Measurements from ENCODE around the gene SLC26A9. TPM values are rescaled to one million over a fixed set of nuclear protein-coding genes. Genes with fewer than 3 reads are reported as not detected.
A peak's percentile ranks its signal among the peaks of the same experiment; 100 is the strongest.
"Not testable (repeated sequence)": the region's sequence is repeated elsewhere in the genome, so short reads cannot be mapped to it uniquely, and the experiment has no call there.

The SLC26A9 gene
- total RNA-seq, 1 donor from 2014 or later, result 25.4 TPM

DNA sequence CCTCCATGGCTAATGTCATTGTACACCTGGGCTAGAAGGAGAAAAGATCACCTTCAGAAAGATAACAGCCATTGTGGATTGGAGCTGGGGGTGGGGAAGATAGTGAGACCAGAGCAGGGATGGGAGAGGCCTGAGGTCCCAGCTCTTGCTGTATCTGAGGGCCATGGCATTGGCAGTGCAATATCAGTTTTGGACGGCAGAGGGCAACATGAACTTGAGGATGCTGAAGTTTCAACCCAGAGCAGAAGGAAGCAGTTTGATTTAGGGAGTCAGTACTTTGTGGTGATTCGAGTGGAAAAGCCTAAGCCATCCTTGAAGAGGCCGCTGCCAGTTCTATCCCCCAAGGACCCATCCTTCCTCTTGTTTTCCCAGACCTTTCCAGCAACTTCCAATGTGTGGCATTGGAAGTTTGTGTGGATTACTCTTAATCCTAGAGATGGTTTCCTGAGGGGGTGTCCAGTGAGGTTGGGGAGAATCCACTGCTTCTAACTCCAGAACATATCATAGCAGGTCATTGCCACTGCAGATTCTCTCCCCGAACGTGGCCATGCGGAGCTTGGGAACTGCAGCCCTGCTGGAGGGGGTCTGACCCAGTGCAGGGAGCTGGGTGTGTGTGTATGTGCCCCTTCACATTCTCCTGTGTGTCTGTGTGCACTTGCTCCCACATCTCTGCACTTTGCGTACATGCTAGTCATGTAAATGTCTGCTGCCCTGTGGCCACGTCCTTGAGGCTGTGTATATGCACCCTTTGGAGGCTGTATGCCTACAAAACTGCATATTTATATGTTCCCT lies 24.1 kb downstream of the SLC26A9 start:
- DNase-seq (ENCODE audit: missing footprints), result peak; percentile 87
- intact Hi-C loops (cut with DNase I), result loop anchor here (1.0 to 5.0 kb wide), 3 partner anchors 58 to 262 kb away; no protein-coding TSS in a partner anchor
- ATAC-seq, result peak; percentile 53

DNA sequence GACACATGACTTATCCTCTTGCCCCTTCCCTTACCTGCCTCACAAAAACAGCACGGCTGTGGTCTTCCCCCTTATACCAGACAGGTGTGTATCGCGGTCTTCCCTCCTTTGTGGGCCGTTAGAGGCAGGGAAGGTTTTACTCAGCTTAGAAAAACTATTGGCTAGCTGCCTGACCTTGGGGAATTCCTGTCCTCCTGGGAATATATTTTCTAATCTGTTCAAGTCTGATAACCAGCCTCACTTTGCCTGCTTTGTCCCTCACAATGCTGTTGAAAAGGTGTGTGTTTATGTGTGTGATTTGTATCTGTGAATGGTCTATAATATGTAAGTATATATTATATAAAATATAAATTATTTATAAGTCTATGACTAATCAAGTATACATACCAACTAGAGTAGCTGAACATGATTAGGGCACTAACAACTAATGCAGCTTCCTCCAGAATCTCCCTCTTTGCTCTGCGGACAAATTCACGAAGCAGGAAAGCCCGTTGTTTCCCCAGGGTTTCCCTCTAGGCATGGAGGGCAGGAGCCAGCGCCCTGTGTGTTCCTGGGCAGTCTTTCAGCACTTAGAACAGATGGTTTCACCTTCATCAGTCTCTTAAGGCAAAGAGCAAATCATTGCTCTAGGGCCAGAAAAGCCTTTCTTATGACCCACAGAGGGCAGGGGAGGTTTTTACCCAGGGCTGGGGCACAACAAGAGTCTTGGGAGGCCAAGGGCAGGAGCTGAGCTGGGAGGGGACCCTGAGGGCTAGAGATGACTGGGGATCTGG lies 25.6 kb downstream of the SLC26A9 start:
- intact Hi-C loops (cut with DNase I), result loop anchor here (2.0 to 5.0 kb wide), 2 partner anchors 189 to 260 kb away; no protein-coding TSS in a partner anchor
- DNase-seq (ENCODE audit: missing footprints) (no peak), ATAC-seq (no peak)

DNA sequence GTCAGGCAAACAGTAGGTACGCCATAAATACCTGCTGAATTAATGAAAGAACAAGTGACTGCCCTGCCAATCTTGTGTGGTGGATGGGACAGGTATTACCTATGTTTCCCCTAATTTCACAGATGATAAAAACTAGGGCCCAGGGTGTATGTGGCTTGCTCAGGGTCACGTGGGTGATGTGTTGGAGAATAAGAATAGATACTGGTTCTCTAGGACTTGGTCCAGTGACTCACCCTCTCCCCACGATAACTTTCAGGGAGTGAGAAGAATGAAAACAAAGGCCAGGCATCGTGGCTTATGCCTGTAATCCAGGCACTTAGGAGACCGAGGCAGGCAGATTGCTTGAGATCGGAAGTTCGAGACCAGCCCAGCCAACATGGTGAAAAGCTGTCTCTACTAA lies 26.7 kb downstream of the SLC26A9 start:
- DNase-seq (ENCODE audit: missing footprints) (no peak), ATAC-seq (no peak)
- intact Hi-C loops (cut with DNase I), result loop anchor here (5.0 kb wide), 1 partner anchor 259 kb away; no protein-coding TSS in a partner anchor

DNA sequence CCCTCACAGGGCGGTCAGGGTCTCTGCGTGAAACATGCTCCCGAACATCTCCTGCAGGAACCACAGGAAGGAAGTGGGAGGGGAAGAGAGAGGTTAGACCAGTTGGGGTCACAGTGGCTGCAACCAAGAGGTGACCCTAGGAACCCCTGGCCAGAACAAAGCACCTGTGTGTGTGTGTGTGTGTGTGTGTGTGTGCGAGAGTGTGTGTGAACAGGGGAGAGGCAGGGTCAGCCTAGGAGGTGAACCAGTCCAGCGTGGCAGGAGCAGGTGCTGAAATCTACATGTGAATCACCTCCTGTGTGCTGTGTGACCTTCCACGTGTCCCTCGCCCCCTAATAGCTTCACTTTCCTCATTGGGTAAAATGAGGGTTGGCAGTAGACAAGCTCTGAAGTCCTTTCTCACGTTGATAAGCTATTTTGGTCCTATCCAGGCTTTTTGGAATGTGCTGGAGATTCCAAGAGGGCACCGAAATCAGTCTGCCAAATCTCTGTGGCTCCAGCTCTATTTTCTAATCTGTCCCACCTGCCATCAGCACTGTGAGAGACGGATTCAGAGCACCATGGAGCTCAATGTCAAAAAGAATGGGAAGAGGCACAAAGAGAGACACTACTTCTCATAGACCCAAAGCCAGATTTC lies 27.8 kb downstream of the SLC26A9 start:
- ATAC-seq (peak; percentile 37), DNase-seq (ENCODE audit: missing footprints) (no peak)
- intact Hi-C loops (cut with DNase I), result loop anchor here (2.0 to 5.0 kb wide), 2 partner anchors 103 to 258 kb away; partner anchors contain the start of gene SLC41A1

DNA sequence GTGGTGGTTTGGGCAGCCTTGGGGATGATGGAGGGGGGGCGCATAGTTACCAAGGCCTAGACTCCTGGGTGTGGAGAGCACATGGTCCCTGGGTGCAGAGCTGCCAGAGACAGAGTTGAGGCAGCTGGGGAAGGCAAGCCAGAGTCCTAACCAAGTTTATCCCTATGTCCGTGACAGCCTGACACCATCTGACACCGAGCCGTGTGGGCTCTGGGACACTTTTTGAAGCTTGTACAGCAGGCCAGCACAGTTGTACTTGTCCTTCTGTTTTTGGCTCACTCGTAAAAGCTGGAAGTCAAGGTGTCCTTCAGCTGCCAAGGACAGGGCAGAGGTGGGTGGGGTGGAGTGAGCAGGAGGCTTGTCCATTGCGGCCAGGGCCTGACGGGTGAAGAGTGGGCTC lies 28.5 kb downstream of the SLC26A9 start:
- ATAC-seq (peak; percentile 67), DNase-seq (ENCODE audit: missing footprints) (no peak)
- intact Hi-C loops (cut with DNase I), result loop anchor here (2.0 to 5.0 kb wide), 2 partner anchors 102 to 257 kb away; partner anchors contain the start of gene SLC41A1

DNA sequence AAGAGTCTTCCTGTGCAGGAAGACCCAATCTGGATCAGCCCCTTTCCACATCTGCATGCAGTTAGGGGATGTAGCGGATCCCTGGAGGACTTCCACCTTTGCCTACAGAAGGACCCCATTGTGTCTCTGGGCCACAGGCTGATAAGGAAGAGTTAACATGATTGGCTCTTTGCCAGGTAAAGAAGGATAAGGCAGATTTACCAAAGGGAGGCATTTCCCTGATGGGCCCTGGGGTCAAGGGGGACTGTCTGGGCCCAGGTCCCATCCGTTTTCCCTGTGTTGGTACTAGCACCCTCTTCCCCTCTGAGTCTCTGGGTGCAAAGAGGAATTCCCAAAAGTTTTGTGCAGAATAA lies 29.1 kb downstream of the SLC26A9 start:
- no peak for ATAC-seq
- intact Hi-C loops (cut with DNase I), result loop anchor here (2.0 kb wide), 1 partner anchor 101 kb away; the partner anchor contains the start of gene SLC41A1
- no peak for DNase-seq (ENCODE audit: missing footprints)

DNA sequence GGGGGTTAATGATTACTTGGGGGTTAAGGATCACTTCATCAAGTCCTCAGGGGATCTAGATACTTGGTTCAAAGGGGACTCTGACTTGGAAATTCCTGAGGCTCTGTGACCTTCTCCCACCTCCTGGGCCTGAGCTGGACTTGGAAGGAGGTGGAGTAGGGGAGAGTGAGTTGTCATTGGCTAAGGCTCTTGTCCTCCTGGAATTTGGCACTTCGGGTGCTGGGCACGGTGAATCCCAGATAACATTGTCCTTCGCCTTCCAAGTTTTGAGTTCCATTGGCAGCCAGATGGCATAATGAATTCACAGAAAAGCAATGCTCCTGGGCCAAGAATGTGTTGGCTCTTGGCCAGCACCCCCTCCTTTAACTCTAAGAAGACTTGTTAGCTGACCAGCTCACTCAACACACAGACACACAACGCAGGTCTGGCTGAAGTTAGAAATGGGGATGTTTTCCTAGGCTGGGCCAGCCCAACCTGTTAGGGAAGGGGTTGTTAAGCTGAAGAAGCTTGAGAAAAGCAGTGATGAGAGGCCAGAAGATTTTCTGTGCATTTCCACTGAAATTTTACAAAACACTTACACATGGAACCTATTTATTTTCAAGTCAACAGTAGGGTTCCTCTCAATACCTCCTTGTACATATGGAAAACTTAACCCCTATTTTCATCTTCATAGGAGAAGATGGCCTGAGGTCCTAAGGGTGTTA lies 29.7 kb downstream of the SLC26A9 start:
- DNase-seq (ENCODE audit: missing footprints) (no peak), ATAC-seq (peak; percentile 62)
- intact Hi-C loops (cut with DNase I), result loop anchor here (1.0 to 2.0 kb wide), 2 partner anchors 101 to 164 kb away; partner anchors contain the start of gene SLC41A1

DNA sequence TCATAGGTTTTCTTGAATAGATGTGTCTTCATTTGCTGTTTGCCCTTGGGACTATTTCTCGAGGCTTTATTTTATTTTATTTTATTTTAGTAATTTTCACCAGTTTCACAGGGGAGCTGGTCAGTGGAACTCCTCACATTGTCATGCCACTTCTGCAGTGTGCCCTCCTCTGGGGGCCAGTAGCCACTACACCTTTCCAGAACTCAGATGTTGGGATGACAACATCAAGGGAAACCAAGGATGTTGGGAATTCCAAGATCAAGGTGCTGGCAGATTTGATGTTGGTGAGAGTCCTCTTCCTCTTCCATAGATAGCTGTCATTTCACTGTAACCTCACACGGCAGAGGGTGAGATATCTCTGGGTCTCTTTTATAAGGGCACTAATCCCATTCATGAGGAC lies 35.5 kb downstream of the SLC26A9 start:
- DNase-seq (ENCODE audit: missing footprints), result no peak
- ATAC-seq, result no peak
- intact Hi-C loops (cut with DNase I), result loop anchor here (2.0 kb wide), 1 partner anchor 115 kb away; no protein-coding TSS in a partner anchor

DNA sequence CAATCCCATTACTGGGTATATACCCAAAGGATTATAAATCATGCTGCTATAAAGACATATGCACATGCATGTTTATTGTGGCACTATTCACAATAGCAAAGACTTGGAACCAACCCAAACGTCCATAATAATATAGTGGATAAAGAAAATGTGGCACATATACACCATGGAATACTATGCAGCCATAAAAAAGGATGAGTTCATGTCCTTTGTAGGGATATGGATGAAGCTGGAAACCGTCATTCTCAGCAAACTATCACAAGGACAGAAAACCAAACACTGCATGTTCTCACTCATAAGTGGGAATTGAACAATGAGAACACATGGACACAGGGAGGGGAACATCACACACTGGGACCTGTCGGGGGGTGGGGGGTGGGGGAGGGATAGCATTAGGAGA lies 38.2 kb downstream of the SLC26A9 start:
- DNase-seq (ENCODE audit: missing footprints); intact Hi-C loops (cut with DNase I); ATAC-seq: not testable (repeated sequence)

DNA sequence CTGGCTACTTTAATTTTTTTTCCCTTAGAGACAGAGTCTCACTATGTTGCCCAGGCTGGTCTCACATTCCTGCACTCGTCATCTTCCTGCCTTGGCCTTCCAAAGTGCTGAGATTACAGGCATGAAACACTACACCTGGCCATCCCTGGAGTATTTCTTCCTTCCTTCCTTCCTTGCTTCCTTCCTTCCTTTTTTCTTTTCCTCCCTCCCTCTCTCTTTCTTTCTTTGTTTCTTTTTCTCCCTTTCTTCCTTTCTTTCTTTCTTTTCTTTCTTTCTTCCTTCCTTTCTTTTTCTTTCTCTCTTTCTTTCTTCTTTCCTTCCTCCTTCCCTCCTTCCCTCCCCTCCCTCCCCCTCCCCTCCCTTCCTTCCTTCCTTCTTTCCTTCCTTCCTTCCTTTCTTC lies 46.9 kb downstream of the SLC26A9 start:
- DNase-seq (ENCODE audit: missing footprints), result no peak
- no peak for ATAC-seq
- intact Hi-C loops (cut with DNase I), result no loop called here

DNA sequence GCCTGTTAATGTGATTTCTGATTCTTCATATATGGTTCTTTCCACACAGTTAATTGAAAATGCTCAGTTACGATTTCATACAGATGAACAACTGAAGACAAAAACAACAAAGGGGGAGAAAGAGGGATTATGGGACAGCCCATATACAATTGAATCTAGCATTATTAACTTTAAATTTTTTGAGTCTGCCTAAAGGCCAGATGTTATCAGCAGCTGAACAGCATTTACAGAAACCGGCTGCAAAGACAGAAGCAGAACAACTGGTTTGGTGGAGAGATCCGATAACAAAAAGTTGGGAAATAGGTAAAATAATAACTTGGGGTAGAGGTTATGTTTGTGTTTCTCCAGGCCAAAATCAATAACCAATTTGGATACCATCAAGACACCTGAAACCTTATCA lies 49.1 kb downstream of the SLC26A9 start:
- DNase-seq (ENCODE audit: missing footprints); intact Hi-C loops (cut with DNase I); ATAC-seq: not testable (repeated sequence)

DNA sequence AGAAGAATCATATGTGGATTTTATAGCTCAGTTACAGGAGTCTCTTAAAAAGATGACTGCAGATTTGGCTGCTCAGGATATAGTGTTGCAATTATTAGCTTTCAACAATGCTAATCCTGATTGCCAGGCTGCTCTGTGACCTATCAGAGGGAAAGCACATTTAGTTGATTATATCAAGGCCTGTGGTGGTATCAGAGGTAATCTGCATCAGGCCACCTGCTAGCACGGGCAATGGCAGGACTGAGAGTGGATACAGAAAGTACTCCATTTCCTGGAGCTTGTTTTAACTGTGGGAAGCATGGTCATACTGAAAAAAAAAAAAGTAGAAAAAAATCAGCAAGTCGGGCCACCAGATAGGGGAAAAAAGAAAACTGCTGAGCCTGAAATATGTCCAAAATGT lies 51.1 kb downstream of the SLC26A9 start:
- DNase-seq (ENCODE audit: missing footprints); intact Hi-C loops (cut with DNase I); ATAC-seq: not testable (repeated sequence)

DNA sequence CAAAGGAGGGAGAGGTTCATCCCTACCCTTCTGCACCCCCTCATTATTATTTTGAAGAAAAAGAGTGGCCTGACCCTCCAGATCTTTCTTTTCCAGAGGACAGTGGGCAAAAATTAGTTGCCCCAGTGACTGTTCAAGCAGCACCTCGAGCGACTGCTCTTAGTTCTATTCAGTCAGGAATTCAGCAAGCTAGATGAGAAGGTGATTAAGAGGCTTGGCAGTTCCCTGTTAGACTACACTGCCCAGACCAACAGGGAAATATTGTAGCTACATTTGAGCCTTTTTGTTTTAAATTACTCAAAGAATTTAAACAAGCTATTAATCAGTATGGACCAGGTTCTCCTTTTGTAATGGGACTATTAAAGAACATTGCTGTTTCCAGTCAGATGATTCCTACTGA lies 51.8 kb downstream of the SLC26A9 start:
- DNase-seq (ENCODE audit: missing footprints); intact Hi-C loops (cut with DNase I); ATAC-seq: not testable (repeated sequence)

DNA sequence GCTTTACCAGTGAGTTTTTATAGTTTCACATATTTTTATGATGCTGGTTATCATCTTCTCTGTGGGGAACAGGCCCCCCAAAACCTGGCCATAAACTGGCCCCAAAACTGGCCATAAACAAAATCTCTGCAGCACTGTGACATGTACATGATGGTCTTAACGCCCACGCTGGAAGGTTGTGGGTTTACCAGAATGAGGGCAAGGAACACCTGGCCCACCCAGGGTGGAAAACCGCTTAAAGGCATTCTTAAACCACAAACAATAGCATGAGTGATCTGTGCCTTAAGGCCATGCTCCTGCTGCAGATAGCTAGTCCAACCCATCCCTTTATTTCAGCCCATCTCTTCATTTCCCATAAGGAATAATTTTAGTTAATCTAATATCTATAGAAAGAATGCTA lies 52.6 kb downstream of the SLC26A9 start:
- DNase-seq (ENCODE audit: missing footprints); ATAC-seq; intact Hi-C loops (cut with DNase I): not testable (repeated sequence)

DNA sequence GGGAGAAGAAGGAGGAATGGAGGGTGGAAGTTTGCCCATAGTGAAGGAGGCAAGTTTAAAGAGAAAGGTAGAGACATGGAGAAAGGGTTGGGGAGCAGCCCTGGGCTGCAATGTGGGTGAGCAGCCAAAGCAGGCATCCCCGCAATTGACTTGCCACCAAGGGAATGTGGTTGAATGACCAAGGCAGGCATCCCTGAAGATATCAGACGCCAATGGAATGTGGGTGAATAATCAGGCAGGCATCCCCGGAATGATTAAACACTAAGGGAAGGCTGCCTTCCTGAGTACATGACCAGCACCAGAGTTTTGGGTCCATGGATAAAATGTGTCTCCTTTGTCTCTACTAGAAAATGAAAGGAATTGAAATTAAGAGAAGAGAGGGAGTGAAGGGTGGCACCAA lies 53.5 kb downstream of the SLC26A9 start:
- intact Hi-C loops (cut with DNase I); ATAC-seq; DNase-seq (ENCODE audit: missing footprints): not testable (repeated sequence)

DNA sequence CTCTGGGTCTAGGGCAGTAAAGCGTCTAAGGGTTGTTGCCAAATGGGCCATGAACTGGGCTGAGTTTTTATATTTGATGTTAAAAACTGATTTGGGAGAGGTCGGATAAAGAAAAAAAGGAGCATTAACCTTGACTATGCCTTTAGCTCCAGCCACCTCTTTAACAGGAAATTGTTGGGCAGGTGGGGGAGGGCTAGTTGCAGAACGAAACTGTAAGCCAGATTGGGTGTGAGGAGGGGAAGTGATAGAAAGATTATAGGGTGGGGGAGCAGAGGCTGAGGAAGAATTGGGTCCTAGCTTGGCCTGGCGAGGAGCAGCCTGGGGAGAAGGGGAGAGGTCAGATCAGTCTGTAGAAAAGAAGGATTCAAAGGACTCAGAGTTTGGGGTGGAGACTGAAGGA lies 54.2 kb downstream of the SLC26A9 start:
- intact Hi-C loops (cut with DNase I); ATAC-seq; DNase-seq (ENCODE audit: missing footprints): not testable (repeated sequence)

DNA sequence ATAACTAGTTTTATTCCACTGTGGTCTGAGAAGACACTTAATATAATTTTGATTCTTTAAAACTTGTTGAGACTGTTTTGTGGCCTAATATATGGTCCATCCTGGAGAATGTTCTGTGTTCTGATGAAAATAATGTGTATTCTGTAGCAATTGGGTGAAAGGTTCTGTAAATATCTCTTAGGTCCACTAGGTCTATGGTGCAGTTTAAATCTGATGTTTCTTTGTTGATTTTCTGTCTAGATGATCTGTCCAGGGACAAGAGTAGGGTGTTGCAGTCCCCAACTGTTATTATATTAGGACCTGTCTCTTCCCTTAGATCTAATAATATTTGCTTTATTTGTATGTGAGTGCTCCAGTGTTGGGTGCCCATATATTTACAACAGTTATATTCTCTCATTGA lies 59.5 kb downstream of the SLC26A9 start:
- intact Hi-C loops (cut with DNase I), result no loop called here
- DNase-seq (ENCODE audit: missing footprints) (no peak), ATAC-seq (no peak)

DNA sequence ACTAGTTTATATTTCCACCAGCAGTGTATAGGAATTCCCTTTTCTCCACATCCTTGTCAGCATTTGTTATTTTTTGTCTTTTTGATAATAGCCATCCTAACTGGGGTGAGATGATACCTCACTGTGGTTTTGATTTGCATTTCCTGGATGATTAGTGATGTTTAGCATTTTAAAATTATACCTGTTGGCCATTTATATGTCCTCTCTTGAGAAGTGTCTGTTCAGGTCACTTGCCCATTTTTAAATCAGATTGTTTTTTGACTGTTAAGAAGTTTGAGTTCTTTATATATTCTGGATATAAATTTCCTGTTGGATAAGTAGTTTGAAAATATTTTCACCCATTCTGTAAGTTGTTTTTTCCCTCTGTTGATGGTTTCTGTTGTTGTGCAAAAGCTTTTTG lies 62.3 kb downstream of the SLC26A9 start:
- DNase-seq (ENCODE audit: missing footprints), result no peak
- ATAC-seq, result no peak
- intact Hi-C loops (cut with DNase I), result no loop called here
